ENCODE measurements around the gene PREPL. TPM values are rescaled to one million over a fixed set of nuclear protein-coding genes. Genes with fewer than 3 reads are reported as not detected.

PREPL gene
- total and polyA plus RNA-seq, 2 of the 13 experiments (the other 11 are each of a cell fraction or from before 2014, with no cell fraction given), result 19.7 to 34.3 TPM

- in situ Hi-C loops (cut with HindIII; ENCODE audit: extremely low pct_ligation_motif_present, low pct_unique_long_range_greater_than_20kb) (no loop called here), intact Hi-C loops (cut with micrococcal nuclease; ENCODE audit: unreplicated experiment) (no loop called here)
- DNase-seq (ENCODE audit: low spot score) (no peak), FAIRE-seq (no peak), ATAC-seq (no peak)
- TF ChIP-seq ZBTB10 (CRISPR knock-in tag; IDR thresholded peaks at IDR 0.05; ENCODE audit: borderline replicate concordance) (no peak), CHD4 (IDR thresholded peaks at IDR 0.05; ENCODE audit: borderline replicate concordance, low read length) (no peak), PITX1 (CRISPR knock-in tag; IDR thresholded peaks at IDR 0.05) (no peak), E2F2 (CRISPR knock-in tag; IDR thresholded peaks at IDR 0.05; ENCODE audit: borderline replicate concordance) (no peak), ZNF441 (CRISPR knock-in tag; IDR thresholded peaks at IDR 0.05; ENCODE audit: borderline replicate concordance) (no peak), ZNF12 (CRISPR knock-in tag; IDR thresholded peaks at IDR 0.05) (no peak)
- WGBS (ENCODE audit: low lambda C conversion rate), result 6% methylated on average over 1 of the region's 1 CpG
- Histone ChIP-seq H3K4me2 (ENCODE audit: low read depth, low read length) (no peak overlapping the region), H3K9ac (ENCODE audit: insufficient read depth, low read depth, low read length) (no peak overlapping the region), H2AFZ (ENCODE audit: low read length) (no peak overlapping the region), H3K4me1 (ENCODE audit: insufficient read depth, low read length) (peaks cover 2% of the 10 kb centered on the region), H3K36me3 (replicated peaks in 1 of 2; ENCODE audit: control insufficient read depth in 1 of 2, insufficient read depth in 2 of 2, low read length in 2 of 2) (no peaks in the 10 kb centered on the region), H3K27ac (ENCODE audit: extremely low read length, insufficient read depth, low read length) (no peak overlapping the region), H3K27me3 (ENCODE audit: control insufficient read depth in 1 of 2, insufficient read depth in 2 of 2, low read length in 2 of 2) (no peaks in the 10 kb centered on the region), H3K79me2 (ENCODE audit: insufficient read depth, low read length) (no peaks in the 10 kb centered on the region), H4K20me1 (ENCODE audit: insufficient read depth, low read length) (no peaks in the 10 kb centered on the region), H3K9me3 (ENCODE audit: low read length) (no peaks in the 10 kb centered on the region), H3K4me3 (replicated peaks in 1 of 3; ENCODE audit: insufficient read depth in 1 of 3, low read depth in 2 of 3, low read length in 3 of 3) (no peak overlapping the region)
- BruUV-seq (replicated peaks), result no TSS peak
- CTCF ChIA-PET (ENCODE audit: low intra/inter-chr PET ratio, low total read pairs), result no interaction called here
- POLR2A ChIA-PET, result interaction anchor here (0.5 to 1.1 kb wide), 2 partner anchors 22 to 563 kb away, joined by 3 read pairs; no protein-coding TSS in a partner anchor
Observed at GRCh38 chr2:44269831-44270230, 91.5 kb downstream of the PREPL start.
